T-helper 1 cell (primary cell): Measurements from ENCODE around the gene GRIA1.

Experiments used
- DNase-seq, 5 donors: peaks; one replicate each; pipeline ENCODE4 v3.0.0-alpha.2; 2012 to 2020

Gene GRIA1

GRCh38 chr5:153552886-153553285 lies 62.4 kb downstream of the GRIA1 start:
- DNase-seq: no peak

- DNase-seq: no peak
These were observed 65.1 kb downstream of the GRIA1 start for GRCh38 chr5:153555420-153556114.

- DNase-seq: no peak
These were observed 68.5 kb downstream of the GRIA1 start for GRCh38 chr5:153558957-153559356.

- DNase-seq: no peak
These were observed 69.5 kb downstream of the GRIA1 start for GRCh38 chr5:153559926-153560325.

GRCh38 chr5:153562189-153562588 lies 71.7 kb downstream of the GRIA1 start:
- DNase-seq: no peak

GRCh38 chr5:153565822-153566221 lies 75.4 kb downstream of the GRIA1 start:
- DNase-seq: no peak

GRCh38 chr5:153569036-153569435 lies 78.6 kb downstream of the GRIA1 start:
- DNase-seq: no peak

GRCh38 chr5:153571162-153571561 lies 80.7 kb downstream of the GRIA1 start:
- no peak for DNase-seq

GRCh38 chr5:153572411-153573145 lies 82.1 kb downstream of the GRIA1 start:
- no peak for DNase-seq

GRCh38 chr5:153573326-153574033 lies 83.0 kb downstream of the GRIA1 start:
- DNase-seq: no peak

- DNase-seq: no peak
These were observed 93.9 kb downstream of the GRIA1 start for GRCh38 chr5:153584126-153584959.

- DNase-seq: no peak
These were observed 94.5 kb downstream of the GRIA1 start for GRCh38 chr5:153584960-153585359.

GRCh38 chr5:153585622-153586277 lies 95.3 kb downstream of the GRIA1 start:
- DNase-seq: no peak

- DNase-seq: no peak
These were observed 101.6 kb downstream of the GRIA1 start for GRCh38 chr5:153592081-153592480.

- no peak for DNase-seq
These were observed 104.3 kb downstream of the GRIA1 start for GRCh38 chr5:153594785-153595184.

GRCh38 chr5:153598099-153598498 lies 107.6 kb downstream of the GRIA1 start:
- no peak for DNase-seq

GRCh38 chr5:153601377-153601776 lies 110.9 kb downstream of the GRIA1 start:
- no peak for DNase-seq

- no peak for DNase-seq
These were observed 114.9 kb downstream of the GRIA1 start for GRCh38 chr5:153605386-153605785.

- no peak for DNase-seq
These were observed 119.5 kb downstream of the GRIA1 start for GRCh38 chr5:153610009-153610408.

GRCh38 chr5:153610811-153611210 lies 120.3 kb downstream of the GRIA1 start:
- no peak for DNase-seq

- no peak for DNase-seq
These were observed 122.7 kb downstream of the GRIA1 start for GRCh38 chr5:153613144-153613543.

GRCh38 chr5:153613672-153614071 lies 123.2 kb downstream of the GRIA1 start:
- DNase-seq: no peak
